HG02759 (cell line): Measurements from ENCODE around the gene EPC2.

ENCODE experiments used
- ATAC-seq: cut with Tn5 transposase; IDR thresholded peaks from one replicate; pipeline ENCODE4 v1.9.1; 2021; ENCODE audit warnings: mild to moderate bottlenecking, moderate library complexity; ENCODE audit not compliant: unreplicated experiment

The EPC2 gene

GRCh38 chr2:148643998-148644882, at the start of gene EPC2:
Gene EPC2, plus strand, starts transcription at chr2:148644751. Its CDS starts 267 bp downstream, at chr2:148645018.
- peak; percentile 68 for ATAC-seq

GRCh38 chr2:148596018-148596417, 48.5 kb upstream of the EPC2 start:
- ATAC-seq = no peak

- no peak for ATAC-seq
Observed at GRCh38 chr2:148599109-148599991, 45.2 kb upstream of the EPC2 start.

GRCh38 chr2:148602885-148603561, 41.5 kb upstream of the EPC2 start:
- ATAC-seq = no peak

GRCh38 chr2:148603562-148603920, 41.0 kb upstream of the EPC2 start:
- peak; percentile 99 for ATAC-seq

GRCh38 chr2:148604927-148605326, 39.6 kb upstream of the EPC2 start:
- no peak for ATAC-seq

GRCh38 chr2:148607566-148607965, 37.0 kb upstream of the EPC2 start:
- ATAC-seq = no peak

GRCh38 chr2:148613231-148614013, 31.1 kb upstream of the EPC2 start:
- no peak for ATAC-seq

GRCh38 chr2:148614014-148614321, 30.6 kb upstream of the EPC2 start:
- ATAC-seq = peak; percentile 32

- ATAC-seq = peak; percentile 95
Observed at GRCh38 chr2:148614322-148615049, 30.1 kb upstream of the EPC2 start.

GRCh38 chr2:148615381-148615841, 29.1 kb upstream of the EPC2 start:
- ATAC-seq = no peak

- no peak for ATAC-seq
Observed at GRCh38 chr2:148616662-148617061, 27.9 kb upstream of the EPC2 start.

GRCh38 chr2:148617219-148617618, 27.3 kb upstream of the EPC2 start:
- ATAC-seq = no peak

GRCh38 chr2:148619560-148620195, 24.9 kb upstream of the EPC2 start:
- peak; percentile 43 for ATAC-seq

- no peak for ATAC-seq
Observed at GRCh38 chr2:148622366-148622765, 22.2 kb upstream of the EPC2 start.

GRCh38 chr2:148623086-148623485, 21.5 kb upstream of the EPC2 start:
- ATAC-seq = no peak

GRCh38 chr2:148627224-148627623, 17.3 kb upstream of the EPC2 start:
- no peak for ATAC-seq

GRCh38 chr2:148634749-148635148, 9.8 kb upstream of the EPC2 start:
- no peak for ATAC-seq

- ATAC-seq = no peak
Observed at GRCh38 chr2:148638543-148638942, 6.0 kb upstream of the EPC2 start.
